Head of caudate nucleus (tissue), 42 donors: ENCODE data around the gene CLMP.
"Not testable (repeated sequence)": the region's sequence is repeated elsewhere in the genome, so short reads cannot be mapped to it uniquely, and the experiment has no call there.

Experiments
- DNase-seq, 42 donors: peaks; one replicate each; pipeline versions ENCODE4 v3.0.0 to v3.0.0-alpha.2; 2020 to 2021; ENCODE audit warnings: mixed read lengths in 7 of 42
- intact Hi-C: fragments of 100-400 bp; cut with DNase I; formaldehyde crosslinking; loops from one replicate; pipeline ENCODE4 v1.15.0; 2022

Gene CLMP

GRCh38 chr11:123104697-123105096 lies 90.4 kb downstream of the CLMP start:
- DNase-seq, result no peak
- intact Hi-C loops, result loop anchor here (10.0 kb wide), 1 partner anchor 370 kb away; no protein-coding TSS in a partner anchor

- intact Hi-C loops, result loop anchor here (10.0 kb wide), 1 partner anchor 371 kb away; no protein-coding TSS in a partner anchor
Measured at GRCh38 chr11:123103326-123103980, 91.6 kb downstream of the CLMP start.

GRCh38 chr11:123100379-123101085 lies 94.5 kb downstream of the CLMP start:
- DNase-seq, result peak in 1 of 42 donors; percentile 6
- intact Hi-C loops, result loop anchor here (10.0 kb wide), 1 partner anchor 374 kb away; no protein-coding TSS in a partner anchor

More at GRCh38 chr11:123103326-123103980, 91.6 kb downstream of the CLMP start:
- peak in 41 of 42 donors; percentile 18 to 86 (median 58) for DNase-seq

GRCh38 chr11:123098990-123099389 lies 96.1 kb downstream of the CLMP start:
- intact Hi-C loops, result no loop called here

GRCh38 chr11:123093739-123094138 lies 101.3 kb downstream of the CLMP start:
- intact Hi-C loops, result no loop called here
- DNase-seq, result no peak

More at GRCh38 chr11:123098990-123099389, 96.1 kb downstream of the CLMP start:
- DNase-seq, result no peak

GRCh38 chr11:123091506-123091905 lies 103.5 kb downstream of the CLMP start:
- intact Hi-C loops, result no loop called here
- no peak for DNase-seq

- intact Hi-C loops, DNase-seq: not testable (repeated sequence)
Measured at GRCh38 chr11:123090168-123090567, 104.9 kb downstream of the CLMP start.

GRCh38 chr11:123088896-123089295 lies 106.2 kb downstream of the CLMP start:
- DNase-seq, intact Hi-C loops: not testable (repeated sequence)

- intact Hi-C loops, result not testable (repeated sequence)
Measured at GRCh38 chr11:123087657-123088056, 107.4 kb downstream of the CLMP start.

GRCh38 chr11:123086305-123086704 lies 108.7 kb downstream of the CLMP start:
- intact Hi-C loops, result no loop called here
- no peak for DNase-seq

More at GRCh38 chr11:123087657-123088056, 107.4 kb downstream of the CLMP start:
- not testable (repeated sequence) for DNase-seq

- intact Hi-C loops, result no loop called here
- no peak for DNase-seq
Measured at GRCh38 chr11:123085497-123085896, 109.6 kb downstream of the CLMP start.

- intact Hi-C loops, result no loop called here
Measured at GRCh38 chr11:123084454-123084853, 110.6 kb downstream of the CLMP start.

GRCh38 chr11:123083623-123084029 lies 111.4 kb downstream of the CLMP start:
- intact Hi-C loops, result no loop called here
- DNase-seq, result peak in 33 of 42 donors; percentile 12 to 81 (median 46)

More at GRCh38 chr11:123084454-123084853, 110.6 kb downstream of the CLMP start:
- DNase-seq, result no peak

GRCh38 chr11:123082977-123083376 lies 112.1 kb downstream of the CLMP start:
- intact Hi-C loops, result no loop called here
- no peak for DNase-seq

- DNase-seq, result no peak
- intact Hi-C loops, result no loop called here
Measured at GRCh38 chr11:123080015-123080414, 115.0 kb downstream of the CLMP start.

- no peak for DNase-seq
- intact Hi-C loops, result no loop called here
Measured at GRCh38 chr11:123076484-123076883, 118.6 kb downstream of the CLMP start.

GRCh38 chr11:123073343-123074057 lies 121.5 kb downstream of the CLMP start:
- intact Hi-C loops, result no loop called here
- DNase-seq, result no peak

- DNase-seq, result no peak
- intact Hi-C loops, result no loop called here
Measured at GRCh38 chr11:123072762-123073161, 122.3 kb downstream of the CLMP start.

GRCh38 chr11:123072332-123072761 lies 122.7 kb downstream of the CLMP start:
- intact Hi-C loops, result no loop called here
- DNase-seq, result no peak
